ENCODE measurements around the gene SPATA25.

Gene SPATA25

GRCh38 chr20:45841407-45842129 is 45.9 kb downstream of the SPATA25 start:
- TF ChIP-seq CTCF (IDR thresholded peaks at IDR 0.05) = no peak
- Histone ChIP-seq H3K27ac (peak overlapping the region in 1 of 2 donors; percentile 43), H3K4me3 (no peak overlapping the region)
- DNase-seq (ENCODE audit: low spot score) = no peak

- no peak for DNase-seq (ENCODE audit: low spot score)
- peak overlapping the region in 1 of 2 donors; percentile 28 for H3K27ac ChIP-seq
These were observed 46.7 kb downstream of the SPATA25 start for GRCh38 chr20:45840700-45841198.

GRCh38 chr20:45836841-45837240 is 50.6 kb downstream of the SPATA25 start:
- TF ChIP-seq CTCF (IDR thresholded peaks at IDR 0.05) = no peak
- Histone ChIP-seq H3K4me3 (peak overlapping the region; percentile 61), H3K27ac (peak overlapping the region in 1 of 2 donors; percentile 97)
- no peak for DNase-seq (ENCODE audit: low spot score)

More at GRCh38 chr20:45840700-45841198, 46.7 kb downstream of the SPATA25 start:
- H3K4me3 ChIP-seq = no peak overlapping the region
- TF ChIP-seq CTCF (IDR thresholded peaks at IDR 0.05) = no peak
